Hematopoietic multipotent progenitor cell treated with erythropoietin and hydrocortisone succinate and interleukin-3 and kit ligand, for 15 days (in vitro differentiated cells): ENCODE results near the gene PLEKHA6.

Source experiments
- DNase-seq: peaks from one replicate; pipeline ENCODE4 v3.0.0-alpha.2; 2015; ENCODE audit warnings: low spot score

Gene PLEKHA6

GRCh38 chr1:204359474-204360255, at the start of gene PLEKHA6:
Gene PLEKHA6 (minus strand): TSS chr1:204359929. CDS start chr1:204273727, 86,202 bp downstream.
- no peak for DNase-seq

- DNase-seq = no peak
Measured at GRCh38 chr1:204409123-204409522, 49.4 kb upstream of the PLEKHA6 start.

- no peak for DNase-seq
Measured at GRCh38 chr1:204408602-204409001, 48.9 kb upstream of the PLEKHA6 start.

- peak; percentile 70 for DNase-seq
Measured at GRCh38 chr1:204408074-204408507, 48.4 kb upstream of the PLEKHA6 start.

GRCh38 chr1:204407295-204407971, 47.7 kb upstream of the PLEKHA6 start:
- DNase-seq = no peak

GRCh38 chr1:204406621-204407020, 46.9 kb upstream of the PLEKHA6 start:
- no peak for DNase-seq

GRCh38 chr1:204405988-204406387, 46.3 kb upstream of the PLEKHA6 start:
- DNase-seq = no peak

- DNase-seq = no peak
Measured at GRCh38 chr1:204404629-204405028, 44.9 kb upstream of the PLEKHA6 start.

GRCh38 chr1:204402391-204402790, 42.7 kb upstream of the PLEKHA6 start:
- no peak for DNase-seq

GRCh38 chr1:204401730-204402129, 42.0 kb upstream of the PLEKHA6 start:
- DNase-seq = no peak

- no peak for DNase-seq
Measured at GRCh38 chr1:204400882-204401510, 41.3 kb upstream of the PLEKHA6 start.

- DNase-seq = peak; percentile 73
Measured at GRCh38 chr1:204398197-204399125, 38.7 kb upstream of the PLEKHA6 start.

- DNase-seq = peak; percentile 41
Measured at GRCh38 chr1:204396015-204396583, 36.4 kb upstream of the PLEKHA6 start.

GRCh38 chr1:204391629-204392028, 31.9 kb upstream of the PLEKHA6 start:
- DNase-seq = no peak

- DNase-seq = no peak
Measured at GRCh38 chr1:204390751-204391466, 31.2 kb upstream of the PLEKHA6 start.

GRCh38 chr1:204385727-204386126, 26.0 kb upstream of the PLEKHA6 start:
- DNase-seq = no peak

GRCh38 chr1:204384636-204385352, 25.1 kb upstream of the PLEKHA6 start:
- no peak for DNase-seq

- DNase-seq = no peak
Measured at GRCh38 chr1:204383163-204383904, 23.6 kb upstream of the PLEKHA6 start.

- no peak for DNase-seq
Measured at GRCh38 chr1:204382714-204383083, 23.0 kb upstream of the PLEKHA6 start.
